MV-4-11 (cell line): ENCODE data around the gene ZCCHC24.

Source experiments
- DNase-seq: peaks from one replicate; lab custom pipeline; 2025; lab: John Stamatoyannopoulos, UW

ZCCHC24 gene

GRCh38 chr10:79383974-79384606 is 61.3 kb downstream of the ZCCHC24 start:
- no peak for DNase-seq

- no peak for DNase-seq
Measured at GRCh38 chr10:79382491-79382941, 62.9 kb downstream of the ZCCHC24 start.

GRCh38 chr10:79381804-79382221 is 63.6 kb downstream of the ZCCHC24 start:
- DNase-seq: no peak

GRCh38 chr10:79380946-79381721 is 64.3 kb downstream of the ZCCHC24 start:
- DNase-seq: no peak

GRCh38 chr10:79380125-79380945 is 65.1 kb downstream of the ZCCHC24 start:
- no peak for DNase-seq

GRCh38 chr10:79379512-79380124 is 65.8 kb downstream of the ZCCHC24 start:
- DNase-seq: no peak

GRCh38 chr10:79378647-79379511 is 66.5 kb downstream of the ZCCHC24 start:
- DNase-seq: no peak

GRCh38 chr10:79378383-79378646 is 67.1 kb downstream of the ZCCHC24 start:
- DNase-seq: no peak

GRCh38 chr10:79377557-79378382 is 67.7 kb downstream of the ZCCHC24 start:
- DNase-seq: no peak

GRCh38 chr10:79376751-79377556 is 68.5 kb downstream of the ZCCHC24 start:
- DNase-seq: no peak

GRCh38 chr10:79376078-79376628 is 69.3 kb downstream of the ZCCHC24 start:
- DNase-seq: no peak

- no peak for DNase-seq
Measured at GRCh38 chr10:79375321-79376077, 69.9 kb downstream of the ZCCHC24 start.

- DNase-seq: peak; percentile 52
Measured at GRCh38 chr10:79374312-79375191, 70.9 kb downstream of the ZCCHC24 start.

GRCh38 chr10:79372871-79373270 is 72.6 kb downstream of the ZCCHC24 start:
- no peak for DNase-seq

GRCh38 chr10:79367426-79368189 is 77.8 kb downstream of the ZCCHC24 start:
- DNase-seq: no peak

- DNase-seq: peak; percentile 40
Measured at GRCh38 chr10:79361726-79362397, 83.6 kb downstream of the ZCCHC24 start.
